HG03521 (cell line): ENCODE measurements around the gene PLD4.

Experiments used
- ATAC-seq: cut with Tn5 transposase; IDR thresholded peaks from one replicate; pipeline ENCODE4 v1.9.1; 2021; ENCODE audit warnings: mild to moderate bottlenecking, moderate library complexity; ENCODE audit not compliant: unreplicated experiment

Gene PLD4

GRCh38 chr14:104953896-104954656 lies 29.4 kb downstream of the PLD4 start:
- no peak for ATAC-seq

- ATAC-seq: no peak
These were observed 30.2 kb downstream of the PLD4 start for GRCh38 chr14:104954746-104955395.

- no peak for ATAC-seq
These were observed 30.7 kb downstream of the PLD4 start for GRCh38 chr14:104955396-104955770.

- ATAC-seq: no peak
These were observed 31.7 kb downstream of the PLD4 start for GRCh38 chr14:104956290-104956890.

GRCh38 chr14:104957146-104958113 lies 32.8 kb downstream of the PLD4 start:
- no peak for ATAC-seq

GRCh38 chr14:104964546-104964945 lies 39.9 kb downstream of the PLD4 start:
- no peak for ATAC-seq

- no peak for ATAC-seq
These were observed 41.0 kb downstream of the PLD4 start for GRCh38 chr14:104965561-104966231.

GRCh38 chr14:104966261-104966865 lies 41.7 kb downstream of the PLD4 start:
- no peak for ATAC-seq

- no peak for ATAC-seq
These were observed 42.3 kb downstream of the PLD4 start for GRCh38 chr14:104966981-104967385.

GRCh38 chr14:104967386-104968152 lies 42.9 kb downstream of the PLD4 start:
- no peak for ATAC-seq

- ATAC-seq: no peak
These were observed 43.5 kb downstream of the PLD4 start for GRCh38 chr14:104968153-104968527.

- ATAC-seq: no peak
These were observed 44.1 kb downstream of the PLD4 start for GRCh38 chr14:104968541-104969401.

- ATAC-seq: no peak
These were observed 45.1 kb downstream of the PLD4 start for GRCh38 chr14:104969741-104970230.

- ATAC-seq: no peak
These were observed 45.8 kb downstream of the PLD4 start for GRCh38 chr14:104970231-104971068.

GRCh38 chr14:104971447-104972240 lies 47.0 kb downstream of the PLD4 start:
- no peak for ATAC-seq

- no peak for ATAC-seq
These were observed 47.8 kb downstream of the PLD4 start for GRCh38 chr14:104972301-104973134.
